Thyroid gland (tissue), 4 donors: ENCODE results near the gene SRGAP1. TPM values are rescaled to one million over a fixed set of nuclear protein-coding genes. Genes with fewer than 3 reads are reported as not detected.

ENCODE experiments used
- DNase-seq, 2 donors: peaks; one replicate each; pipeline ENCODE4 v3.0.0-alpha.2; 2019
- H3K27ac ChIP-seq, 3 donors: fragments of 200-600 bp; sonication (generic); 1 replicate in 2 of 3; 2 replicates in 1 of 3; pipeline ENCODE4 v1.5.1; 2016 to 2019; ENCODE audit warnings: mild to moderate bottlenecking in 1 of 3, moderate library complexity in 1 of 3
- H3K27me3 ChIP-seq: fragments of 200-600 bp; sonication (generic); one replicate; pipeline ENCODE4 v1.5.1; 2019
- H3K36me3 ChIP-seq, 2 donors: fragments of 200-600 bp; sonication (generic); one replicate each; pipeline ENCODE4 v1.5.1; 2016 to 2019
- H3K4me1 ChIP-seq, 2 donors: fragments of 200-600 bp; sonication (generic); one replicate each; pipeline ENCODE4 v1.5.1; 2017 to 2019
- H3K4me3 ChIP-seq, 3 donors: fragments of 200-600 bp; sonication (generic); replicated peaks in 1 of 3; 1 replicate in 2 of 3; 2 replicates in 1 of 3; pipeline ENCODE4 v1.5.1; 2016; ENCODE audit warnings: mild to moderate bottlenecking in 1 of 3
- H3K9me3 ChIP-seq: fragments of 200-600 bp; sonication (generic); one replicate; pipeline ENCODE4 v1.5.1; 2017
- POLR2A ChIP-seq, 2 donors: fragments of 450-650 bp; IDR thresholded peaks; one replicate each; pipeline ENCODE4 v1.6.1; 2017; ENCODE audit warnings: antibody characterized with exemption in 2 of 2, mild to moderate bottlenecking in 2 of 2, moderate library complexity in 1 of 2
- WGBS, 2 donors: methylation state at CpG; one replicate each; pipeline ENCODE4 v1.1.5; 2017; 5-methylcytosine and 5-hydroxymethylcytosine counted together
- intact Hi-C: fragments of 100-400 bp; cut with DNase I; formaldehyde crosslinking; loops from one replicate; pipeline ENCODE4 v1.15.1; 2023
- total RNA-seq, 4 donors: library from RNA; depleted of rRNA; stranded (reverse); fragments of >200 nt; gene quantifications; one replicate each; pipeline ENCODE4 v1.2.3, GENCODE V29; 2016
- TF ChIP-seq, protein P1 (sequence below), 6 experiments: fragments of 200-600 bp in 3 of 6; fragments of 450-650 bp in 3 of 6; sonication (generic) in 3 of 6; IDR thresholded peaks; one replicate each; pipeline ENCODE4 v1.5.1; 2016 to 2019; ENCODE audit warnings: antibody characterized with exemption in 6 of 6, mild to moderate bottlenecking in 2 of 6, inconsistent platforms in 1 of 6, moderate library complexity in 1 of 6

The SRGAP1 gene
- total RNA-seq, 4 donors from 2014 or later = 14.1 to 26.3 (median 20.9) TPM

DNA sequence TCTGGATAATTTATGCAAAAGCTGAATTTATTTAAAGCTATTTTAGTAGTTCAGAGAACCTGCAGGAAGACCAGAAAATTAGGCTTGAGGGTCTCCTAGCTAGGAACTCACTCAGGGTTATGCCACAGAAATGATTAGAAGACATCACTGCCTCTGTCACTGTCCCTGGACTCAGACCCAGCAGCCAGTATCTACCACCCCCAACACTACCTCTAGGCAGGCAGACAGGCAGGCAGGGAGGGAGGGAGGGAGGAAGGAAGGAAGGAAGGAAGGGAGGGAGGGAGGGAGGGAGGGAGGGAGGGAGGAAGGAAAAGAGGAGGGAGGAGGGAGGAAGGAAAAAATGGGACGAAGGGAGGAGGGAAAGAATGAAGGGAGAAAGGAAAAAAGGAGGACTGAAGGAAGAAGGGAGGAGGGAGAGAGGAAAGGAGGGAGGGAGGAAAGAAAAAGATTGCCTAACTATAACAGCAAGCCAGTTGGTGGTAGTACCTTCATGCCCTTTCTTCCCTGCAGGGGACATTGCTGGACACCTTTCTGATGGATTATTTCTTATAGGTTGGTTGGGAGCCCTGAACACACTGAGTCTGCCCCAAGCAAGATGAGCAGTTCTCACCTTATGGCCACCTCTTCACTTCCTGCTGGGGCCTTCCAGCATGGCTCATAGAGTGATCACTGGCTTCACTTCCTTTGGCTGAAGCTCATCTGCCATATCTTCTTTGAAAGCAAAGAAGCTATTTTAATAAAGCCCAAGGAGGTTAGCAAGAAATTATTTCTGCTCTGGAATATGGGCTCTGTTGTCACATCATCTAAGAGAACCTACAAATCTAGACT lies 327.9 kb downstream of the SRGAP1 start:
- no peaks in the 10 kb centered on the region for H3K9me3 ChIP-seq
- no peak overlapping the region for H3K4me3 ChIP-seq
- 75 to 79% methylated on average over 1 of the region's 1 CpG for WGBS, 2 donors
- no peak for DNase-seq
- no peaks in the 10 kb centered on the region for H3K27me3 ChIP-seq
- no peaks in the 10 kb centered on the region for H3K36me3 ChIP-seq
- no peaks in the 10 kb centered on the region for H3K4me1 ChIP-seq
- intact Hi-C loops = no loop called here
- no peak for TF ChIP-seq POLR2A (IDR thresholded peaks at IDR 0.05)
- TF ChIP-seq, protein P1, sequence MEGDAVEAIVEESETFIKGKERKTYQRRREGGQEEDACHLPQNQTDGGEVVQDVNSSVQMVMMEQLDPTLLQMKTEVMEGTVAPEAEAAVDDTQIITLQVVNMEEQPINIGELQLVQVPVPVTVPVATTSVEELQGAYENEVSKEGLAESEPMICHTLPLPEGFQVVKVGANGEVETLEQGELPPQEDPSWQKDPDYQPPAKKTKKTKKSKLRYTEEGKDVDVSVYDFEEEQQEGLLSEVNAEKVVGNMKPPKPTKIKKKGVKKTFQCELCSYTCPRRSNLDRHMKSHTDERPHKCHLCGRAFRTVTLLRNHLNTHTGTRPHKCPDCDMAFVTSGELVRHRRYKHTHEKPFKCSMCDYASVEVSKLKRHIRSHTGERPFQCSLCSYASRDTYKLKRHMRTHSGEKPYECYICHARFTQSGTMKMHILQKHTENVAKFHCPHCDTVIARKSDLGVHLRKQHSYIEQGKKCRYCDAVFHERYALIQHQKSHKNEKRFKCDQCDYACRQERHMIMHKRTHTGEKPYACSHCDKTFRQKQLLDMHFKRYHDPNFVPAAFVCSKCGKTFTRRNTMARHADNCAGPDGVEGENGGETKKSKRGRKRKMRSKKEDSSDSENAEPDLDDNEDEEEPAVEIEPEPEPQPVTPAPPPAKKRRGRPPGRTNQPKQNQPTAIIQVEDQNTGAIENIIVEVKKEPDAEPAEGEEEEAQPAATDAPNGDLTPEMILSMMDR (IDR thresholded peaks at IDR 0.05) = no peak
- no peak overlapping the region for H3K27ac ChIP-seq

DNA sequence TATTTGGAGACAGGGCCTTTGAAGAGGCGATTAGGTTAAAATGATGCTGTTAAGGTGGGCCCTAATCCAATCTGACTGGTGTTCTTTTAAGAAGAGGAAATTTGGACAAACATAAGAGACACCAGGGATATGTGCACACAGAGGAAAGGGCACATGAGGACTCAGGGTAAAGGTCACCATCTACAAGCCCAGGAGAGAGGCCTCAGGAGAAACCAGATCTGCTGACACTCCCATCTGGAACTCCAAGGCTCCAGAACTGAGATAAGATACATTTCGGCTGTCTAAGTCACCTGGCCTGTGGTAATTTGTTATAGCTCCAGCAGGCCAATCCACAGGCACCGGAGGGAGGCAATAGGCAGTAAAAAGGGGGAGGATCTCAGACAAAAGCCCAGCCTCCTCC lies 329.0 kb downstream of the SRGAP1 start:
- H3K4me3 ChIP-seq = no peak overlapping the region
- intact Hi-C loops = no loop called here
- 95 to 98% methylated on average over 3 of the region's 3 CpGs for WGBS, 2 donors
- TF ChIP-seq, protein P1 (IDR thresholded peaks at IDR 0.05) = no peak
- TF ChIP-seq POLR2A (IDR thresholded peaks at IDR 0.05) = no peak
- no peak overlapping the region for H3K27ac ChIP-seq
- H3K4me1 ChIP-seq = no peaks in the 10 kb centered on the region
- no peak for DNase-seq
- H3K9me3 ChIP-seq = no peaks in the 10 kb centered on the region
- no peaks in the 10 kb centered on the region for H3K27me3 ChIP-seq
- H3K36me3 ChIP-seq = no peaks in the 10 kb centered on the region

DNA sequence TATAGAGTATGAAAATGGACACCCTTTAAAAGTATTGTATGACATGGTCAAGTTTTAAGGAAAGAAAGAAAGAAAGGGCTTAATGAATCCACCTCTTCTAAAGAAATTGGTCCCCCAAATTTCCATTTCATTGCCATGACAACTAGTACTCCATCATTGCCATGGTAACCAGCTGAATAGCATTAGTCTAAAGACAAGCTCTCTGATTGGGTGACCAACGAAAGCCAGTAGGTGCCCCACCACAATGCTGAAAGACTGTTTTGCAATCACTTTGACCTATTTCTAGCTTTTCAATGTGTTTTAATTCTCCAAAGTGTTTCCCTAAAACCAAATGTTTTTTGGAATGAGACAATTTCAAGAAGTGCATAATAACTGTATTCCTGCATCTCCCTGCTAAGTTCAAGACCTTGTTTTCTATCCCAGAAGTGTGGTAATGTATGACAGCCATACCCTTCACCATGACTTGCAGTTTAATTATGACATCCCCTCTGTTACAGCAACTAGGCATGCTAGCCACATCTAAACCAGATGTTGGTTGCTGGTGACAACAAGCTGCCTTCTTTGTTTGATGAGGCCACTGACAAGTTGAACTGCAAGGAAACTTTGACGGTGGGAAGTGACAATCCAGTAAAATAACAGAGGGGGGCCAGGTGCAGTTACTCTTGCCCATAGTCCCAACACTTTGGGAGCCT lies 330.9 kb downstream of the SRGAP1 start:
- peaks cover 0 to 2% of the 10 kb centered on the region in 2 donors for H3K4me1 ChIP-seq
- no peaks in the 10 kb centered on the region for H3K36me3 ChIP-seq
- H3K9me3 ChIP-seq = no peaks in the 10 kb centered on the region
- 80 to 85% methylated on average over 2 of the region's 2 CpGs for WGBS, 2 donors
- H3K27me3 ChIP-seq = no peaks in the 10 kb centered on the region
- no peak for DNase-seq
- intact Hi-C loops = no loop called here
- H3K27ac ChIP-seq = no peak overlapping the region
- H3K4me3 ChIP-seq = no peak overlapping the region
- TF ChIP-seq, protein P1 (IDR thresholded peaks at IDR 0.05) = no peak
- no peak for TF ChIP-seq POLR2A (IDR thresholded peaks at IDR 0.05)

DNA sequence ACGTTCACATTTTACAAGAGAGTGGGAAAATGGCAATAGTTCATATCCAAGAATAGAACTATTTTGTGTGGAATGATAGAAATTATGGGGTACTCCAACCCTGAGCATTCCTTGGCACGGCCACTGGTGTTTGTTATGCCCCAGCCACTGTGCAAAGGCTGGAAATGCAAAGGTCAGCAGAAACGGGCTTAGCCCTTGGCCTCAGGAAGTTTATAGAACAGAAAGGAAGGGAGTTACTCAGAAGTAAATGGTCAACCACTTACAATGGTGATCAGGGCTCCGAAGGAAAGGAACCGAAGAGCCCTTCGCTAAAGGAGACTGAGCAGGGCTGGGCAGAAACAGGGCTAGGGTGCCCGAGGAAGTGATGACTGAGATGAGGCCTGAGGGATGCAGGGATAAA lies 332.5 kb downstream of the SRGAP1 start:
- H3K9me3 ChIP-seq = no peaks in the 10 kb centered on the region
- no peaks in the 10 kb centered on the region for H3K36me3 ChIP-seq
- no peak overlapping the region for H3K4me3 ChIP-seq
- H3K27ac ChIP-seq = no peak overlapping the region
- no peak for DNase-seq
- H3K27me3 ChIP-seq = no peaks in the 10 kb centered on the region
- 80 to 81% methylated on average over 7 of the region's 7 CpGs for WGBS, 2 donors
- peaks cover 13 to 18% of the 10 kb centered on the region in 2 donors for H3K4me1 ChIP-seq
- no peak for TF ChIP-seq POLR2A (IDR thresholded peaks at IDR 0.05)
- TF ChIP-seq, protein P1 (IDR thresholded peaks at IDR 0.05) = no peak
- intact Hi-C loops = no loop called here

DNA sequence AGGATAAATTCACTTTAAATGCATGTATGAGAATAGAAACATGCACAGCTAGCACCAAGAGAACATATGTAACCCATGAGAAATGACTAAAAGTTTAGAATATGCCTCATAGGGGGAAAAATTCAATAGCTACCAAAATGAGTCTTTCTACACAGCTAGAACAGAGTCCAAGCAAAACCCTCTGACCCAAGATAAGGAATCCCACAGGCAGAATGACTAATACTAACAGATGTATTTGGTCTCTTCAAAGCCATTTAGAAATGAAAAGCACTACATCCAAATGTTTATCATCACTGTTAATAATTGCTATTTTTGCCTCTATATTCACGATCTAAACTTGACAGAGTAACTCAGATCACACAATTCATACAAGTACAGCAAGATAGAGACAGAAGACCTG lies 333.6 kb downstream of the SRGAP1 start:
- TF ChIP-seq POLR2A (IDR thresholded peaks at IDR 0.05) = no peak
- TF ChIP-seq, protein P1 (IDR thresholded peaks at IDR 0.05) = no peak
- intact Hi-C loops = no loop called here
- Histone ChIP-seq H3K36me3 (no peaks in the 10 kb centered on the region), H3K9me3 (no peaks in the 10 kb centered on the region), H3K27ac (no peak overlapping the region), H3K4me1 (peaks cover 17 to 26% of the 10 kb centered on the region in 2 donors), H3K27me3 (no peaks in the 10 kb centered on the region), H3K4me3 (no peak overlapping the region)
- WGBS, 2 donors = 80 to 89% methylated on average over 1 of the region's 1 CpG
- no peak for DNase-seq
